ENCODE measurements around the gene IGSF21.

Gene IGSF21

GRCh38 chr1:18342744-18343143 is 235.1 kb downstream of the IGSF21 start:
- H3F3A ChIP-seq (ENCODE audit: insufficient read depth, low read length), result no peaks in the 10 kb centered on the region
- no peaks in the 10 kb centered on the region for H3K9me3 ChIP-seq (ENCODE audit: low read length)
- H3K27me3 ChIP-seq (ENCODE audit: insufficient read depth, low read length), result 0 out of 2 replicates have a peak, but pooled peaks cover 3% of the 10 kb centered on the region
- H3K27ac ChIP-seq (ENCODE audit: low read depth, low read length, poor library complexity, severe bottlenecking), result no peak overlapping the region
- TF ChIP-seq, protein P1, sequence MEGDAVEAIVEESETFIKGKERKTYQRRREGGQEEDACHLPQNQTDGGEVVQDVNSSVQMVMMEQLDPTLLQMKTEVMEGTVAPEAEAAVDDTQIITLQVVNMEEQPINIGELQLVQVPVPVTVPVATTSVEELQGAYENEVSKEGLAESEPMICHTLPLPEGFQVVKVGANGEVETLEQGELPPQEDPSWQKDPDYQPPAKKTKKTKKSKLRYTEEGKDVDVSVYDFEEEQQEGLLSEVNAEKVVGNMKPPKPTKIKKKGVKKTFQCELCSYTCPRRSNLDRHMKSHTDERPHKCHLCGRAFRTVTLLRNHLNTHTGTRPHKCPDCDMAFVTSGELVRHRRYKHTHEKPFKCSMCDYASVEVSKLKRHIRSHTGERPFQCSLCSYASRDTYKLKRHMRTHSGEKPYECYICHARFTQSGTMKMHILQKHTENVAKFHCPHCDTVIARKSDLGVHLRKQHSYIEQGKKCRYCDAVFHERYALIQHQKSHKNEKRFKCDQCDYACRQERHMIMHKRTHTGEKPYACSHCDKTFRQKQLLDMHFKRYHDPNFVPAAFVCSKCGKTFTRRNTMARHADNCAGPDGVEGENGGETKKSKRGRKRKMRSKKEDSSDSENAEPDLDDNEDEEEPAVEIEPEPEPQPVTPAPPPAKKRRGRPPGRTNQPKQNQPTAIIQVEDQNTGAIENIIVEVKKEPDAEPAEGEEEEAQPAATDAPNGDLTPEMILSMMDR (IDR thresholded peaks at IDR 0.05; ENCODE audit: low read length), result no peak
- TF ChIP-seq EZH2 (IDR thresholded peaks at IDR 0.05; ENCODE audit: borderline replicate concordance, low read length), result no peak
- H3K36me3 ChIP-seq (ENCODE audit: insufficient read depth, low read length), result no peaks in the 10 kb centered on the region
- no peak overlapping the region for H2AFZ ChIP-seq (ENCODE audit: low read length)
- no peaks in the 10 kb centered on the region for H3K9me2 ChIP-seq (ENCODE audit: low read depth, low read length)
- no peak overlapping the region for H3K9ac ChIP-seq (ENCODE audit: low read length)
- H4K20me1 ChIP-seq (ENCODE audit: insufficient read depth, low read length), result no peaks in the 10 kb centered on the region
- no peaks in the 10 kb centered on the region for H3K79me2 ChIP-seq (ENCODE audit: insufficient read depth, low read length)
- no peak overlapping the region for H3K4me3 ChIP-seq (ENCODE audit: low read depth, low read length, poor library complexity, severe bottlenecking)
- H3K4me2 ChIP-seq (ENCODE audit: low read length), result no peak overlapping the region
- H3K4me1 ChIP-seq (ENCODE audit: insufficient read depth, low read length, severe bottlenecking), result no peaks in the 10 kb centered on the region

- Histone ChIP-seq H3K9me3 (ENCODE audit: low read length) (no peaks in the 10 kb centered on the region), H3K9me2 (ENCODE audit: low read depth, low read length) (no peaks in the 10 kb centered on the region), H3K4me1 (ENCODE audit: insufficient read depth, low read length, severe bottlenecking) (no peaks in the 10 kb centered on the region), H3K9ac (ENCODE audit: low read length) (no peak overlapping the region), H3K27ac (ENCODE audit: low read depth, low read length, poor library complexity, severe bottlenecking) (no peak overlapping the region), H4K20me1 (ENCODE audit: insufficient read depth, low read length) (no peaks in the 10 kb centered on the region), H3K4me2 (ENCODE audit: low read length) (no peak overlapping the region), H3F3A (ENCODE audit: insufficient read depth, low read length) (no peaks in the 10 kb centered on the region), H3K4me3 (ENCODE audit: low read depth, low read length, poor library complexity, severe bottlenecking) (no peak overlapping the region), H3K79me2 (ENCODE audit: insufficient read depth, low read length) (no peaks in the 10 kb centered on the region), H2AFZ (ENCODE audit: low read length) (no peak overlapping the region), H3K27me3 (ENCODE audit: insufficient read depth, low read length) (0 out of 2 replicates have a peak, but pooled peaks cover 3% of the 10 kb centered on the region), H3K36me3 (ENCODE audit: insufficient read depth, low read length) (no peaks in the 10 kb centered on the region)
- TF ChIP-seq, protein P1 (IDR thresholded peaks at IDR 0.05; ENCODE audit: low read length), result no peak
- no peak for TF ChIP-seq EZH2 (IDR thresholded peaks at IDR 0.05; ENCODE audit: borderline replicate concordance, low read length)
Observed at GRCh38 chr1:18343581-18343980, 236.0 kb downstream of the IGSF21 start.

DNA sequence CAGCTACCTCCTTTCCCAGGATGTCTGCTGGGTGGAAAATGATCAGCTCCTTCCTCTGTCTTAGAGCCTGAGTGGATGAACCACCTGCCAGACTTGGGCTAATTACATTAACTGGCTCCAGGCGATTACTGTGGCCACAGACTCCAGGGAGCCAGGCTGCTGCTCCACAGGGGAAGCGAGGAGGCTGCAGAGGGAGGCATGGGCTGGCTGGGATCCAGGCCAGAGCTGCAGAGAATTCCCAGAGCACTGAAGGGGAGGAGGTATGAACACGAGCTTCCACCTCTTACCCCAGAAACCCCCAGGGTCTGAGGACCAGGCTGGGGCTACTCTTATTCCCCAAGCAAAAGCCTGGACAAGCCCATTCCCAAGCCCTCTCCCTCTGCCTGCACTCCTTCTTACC is 237.2 kb downstream of the IGSF21 start:
- no peaks in the 10 kb centered on the region for H4K20me1 ChIP-seq (ENCODE audit: insufficient read depth, low read length)
- TF ChIP-seq, protein P1 (IDR thresholded peaks at IDR 0.05; ENCODE audit: low read length), result no peak
- no peak for TF ChIP-seq EZH2 (IDR thresholded peaks at IDR 0.05; ENCODE audit: borderline replicate concordance, low read length)

More for the DNA sequence above, 237.2 kb downstream of the IGSF21 start:
- no peaks in the 10 kb centered on the region for H3K36me3 ChIP-seq (ENCODE audit: insufficient read depth, low read length)
- no peaks in the 10 kb centered on the region for H3K4me1 ChIP-seq (ENCODE audit: insufficient read depth, low read length, severe bottlenecking)
- no peak overlapping the region for H2AFZ ChIP-seq (ENCODE audit: low read length)
- 0 out of 2 replicates have a peak, but pooled peaks cover 3% of the 10 kb centered on the region for H3K27me3 ChIP-seq (ENCODE audit: insufficient read depth, low read length)
- H3F3A ChIP-seq (ENCODE audit: insufficient read depth, low read length), result no peaks in the 10 kb centered on the region
- no peak overlapping the region for H3K4me3 ChIP-seq (ENCODE audit: low read depth, low read length, poor library complexity, severe bottlenecking)
- H3K9me3 ChIP-seq (ENCODE audit: low read length), result no peaks in the 10 kb centered on the region
- H3K4me2 ChIP-seq (ENCODE audit: low read length), result no peak overlapping the region
- no peak overlapping the region for H3K9ac ChIP-seq (ENCODE audit: low read length)
- H3K27ac ChIP-seq (ENCODE audit: low read depth, low read length, poor library complexity, severe bottlenecking), result no peak overlapping the region
- H3K79me2 ChIP-seq (ENCODE audit: insufficient read depth, low read length), result no peaks in the 10 kb centered on the region
- H3K9me2 ChIP-seq (ENCODE audit: low read depth, low read length), result no peaks in the 10 kb centered on the region

All from OCI-LY1 (cell line).